Activated CD8-positive, alpha-beta memory T cell treated with anti-CD3 and anti-CD28 coated beads for 36 hours (primary cell): ENCODE results near the gene NLRP6. TPM values are rescaled to one million over a fixed set of nuclear protein-coding genes. Genes with fewer than 3 reads are reported as not detected.
"Not testable (repeated sequence)": the region's sequence is repeated elsewhere in the genome, so short reads cannot be mapped to it uniquely, and the experiment has no call there.

Source experiments
- CTCF ChIA-PET: fragments of 350-600 bp; sonication (Branson Sonifier 250); formaldehyde crosslinking; loops from one replicate; lab custom pipeline; 2021; ENCODE audit warnings: antibody characterized with exemption; lab: Charles Lee
- POLR2A ChIA-PET: fragments of 350-600 bp; sonication (Branson Sonifier 250); formaldehyde crosslinking; loops from one replicate; lab custom pipeline; 2021; ENCODE audit warnings: antibody characterized with exemption; lab: Charles Lee
- total RNA-seq, 2 experiments: library from RNA; stranded (reverse); gene quantifications; one replicate each; pipeline ENCODE4 v1.2.3, GENCODE V29; 2021

The NLRP6 gene
- total RNA-seq, 2 experiments from 2014 or later, result 1.5 to 1.8 TPM

- CTCF ChIA-PET, POLR2A ChIA-PET: not testable (repeated sequence)
Measured at GRCh38 chr11:333616-334263, 55.5 kb downstream of the NLRP6 start.

- CTCF ChIA-PET, result no interaction called here
- POLR2A ChIA-PET, result no interaction called here
Measured at GRCh38 chr11:334264-334994, 56.2 kb downstream of the NLRP6 start.

Other genes starting within 250 kb of the NLRP6 start
- gene SCGB1C1, start 85.3 kb upstream of the NLRP6 start, total RNA-seq, result not detected
- gene BET1L, start 71.0 kb upstream of the NLRP6 start, total RNA-seq, result 10 to 100 TPM; 39.8 to 40.6 TPM
- gene RIC8A, start 70.7 kb upstream of the NLRP6 start, total RNA-seq, result 100 to 1,000 TPM; 120 to 124 TPM
- gene SIRT3, start 42.1 kb upstream of the NLRP6 start, total RNA-seq, result 10 to 100 TPM; 13.5 to 16.0 TPM
- gene PSMD13, start 41.4 kb upstream of the NLRP6 start, total RNA-seq, result 100 to 1,000 TPM; 246 to 250 TPM
- gene PGGHG, start 10.7 kb downstream of the NLRP6 start, total RNA-seq, result 10 to 100 TPM; 84.3 to 85.2 TPM
- gene IFITM5, start 21.1 kb downstream of the NLRP6 start, total RNA-seq, result not detected
- gene IFITM2, start 29.4 kb downstream of the NLRP6 start, total RNA-seq, result 100 to 1,000 TPM; 179 to 189 TPM
- gene IFITM1, start 35.6 kb downstream of the NLRP6 start, total RNA-seq, result 10 to 100 TPM; 97.5 to 99.3 TPM
- gene IFITM3, start 42.5 kb downstream of the NLRP6 start, total RNA-seq, result 10 to 100 TPM; 30.8 to 36.7 TPM
- under 1 TPM; 0.38 to 0.42 TPM for gene B4GALNT4, start 91.1 kb downstream of the NLRP6 start, total RNA-seq
- under 1 TPM in 1 of 2 experiments, not detected in 1; 0.50 TPM for gene PKP3, start 115.8 kb downstream of the NLRP6 start, total RNA-seq
- 10 to 100 TPM; 34.4 to 35.6 TPM for gene SIGIRR, start 136.6 kb downstream of the NLRP6 start, total RNA-seq
- gene ANO9, start 163.6 kb downstream of the NLRP6 start, total RNA-seq, result 10 to 100 TPM; 21.9 to 22.0 TPM
- gene PTDSS2, start 171.9 kb downstream of the NLRP6 start, total RNA-seq, result 10 to 100 TPM; 26.2 to 30.0 TPM
- gene RNH1, start 228.8 kb downstream of the NLRP6 start, total RNA-seq, result 100 to 1,000 TPM; 120 TPM